Effector memory CD8-positive, alpha-beta T cell (primary cell): ENCODE results near the gene BCAS3.

ENCODE experiments used
- ATAC-seq: fragments of 150-1000 bp; cut with Tn5 transposase; replicated peaks from 2 replicates; pipeline ENCODE4 v1.10.0; 2021; ENCODE audit warnings: mild to moderate bottlenecking, moderate library complexity
- DNase-seq, 3 experiments: peaks; one replicate each; pipeline ENCODE4 v3.0.0; 2021
- H3K27ac Mint-ChIP-seq, 2 donors: one replicate each; pipeline ENCODE4 v1.8.0; 2022; ENCODE audit warnings: mild to moderate bottlenecking in 2 of 2, mixed read lengths in 2 of 2, moderate library complexity in 2 of 2
- H3K27me3 Mint-ChIP-seq, 2 donors: one replicate each; pipeline ENCODE4 v1.8.0; 2022; ENCODE audit warnings: mixed read lengths in 2 of 2
- H3K36me3 Mint-ChIP-seq: one replicate; pipeline ENCODE4 v1.8.0; 2022; ENCODE audit warnings: mild to moderate bottlenecking, moderate library complexity, mixed read lengths; ENCODE audit not compliant: insufficient read depth
- H3K4me1 Mint-ChIP-seq, 2 donors: one replicate each; pipeline ENCODE4 v1.8.0; 2022; ENCODE audit warnings: low read depth in 2 of 2, mixed read lengths in 2 of 2
- H3K4me3 Mint-ChIP-seq, 2 donors: one replicate each; pipeline ENCODE4 v1.8.0; 2022; ENCODE audit warnings: mild to moderate bottlenecking in 2 of 2, mixed read lengths in 2 of 2, moderate library complexity in 2 of 2
- H3K9me3 Mint-ChIP-seq, 2 donors: one replicate each; pipeline ENCODE4 v1.8.0; 2022; ENCODE audit warnings: mixed read lengths in 2 of 2

Gene BCAS3

DNA sequence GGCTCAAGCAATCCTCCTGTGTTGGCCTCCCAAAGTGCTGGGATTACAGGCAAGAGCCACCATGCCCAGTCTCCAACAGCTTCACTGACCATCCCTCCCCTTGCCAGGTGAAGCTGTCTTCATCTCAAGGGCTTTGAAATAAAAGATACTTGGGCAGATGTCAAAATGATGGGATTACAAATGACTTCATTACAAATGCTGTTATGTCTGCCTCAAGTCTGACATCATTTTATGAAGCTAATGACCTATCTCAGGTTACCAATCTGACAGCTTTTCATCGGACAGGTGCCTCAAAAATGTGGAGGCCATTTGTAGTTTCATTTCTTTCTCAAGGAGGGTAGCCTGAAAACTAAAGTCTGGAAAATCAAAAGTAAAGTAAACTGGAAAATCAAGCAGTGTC lies 398.3 kb downstream of the BCAS3 start:
- Mint-ChIP-seq H3K27ac (no peak overlapping the region), H3K4me1 (no peaks in the 10 kb centered on the region), H3K4me3 (no peak overlapping the region), H3K27me3 (no peaks in the 10 kb centered on the region), H3K36me3 (no peaks in the 10 kb centered on the region), H3K9me3 (no peaks in the 10 kb centered on the region)
- DNase-seq = no peak
- ATAC-seq = no peak

DNA sequence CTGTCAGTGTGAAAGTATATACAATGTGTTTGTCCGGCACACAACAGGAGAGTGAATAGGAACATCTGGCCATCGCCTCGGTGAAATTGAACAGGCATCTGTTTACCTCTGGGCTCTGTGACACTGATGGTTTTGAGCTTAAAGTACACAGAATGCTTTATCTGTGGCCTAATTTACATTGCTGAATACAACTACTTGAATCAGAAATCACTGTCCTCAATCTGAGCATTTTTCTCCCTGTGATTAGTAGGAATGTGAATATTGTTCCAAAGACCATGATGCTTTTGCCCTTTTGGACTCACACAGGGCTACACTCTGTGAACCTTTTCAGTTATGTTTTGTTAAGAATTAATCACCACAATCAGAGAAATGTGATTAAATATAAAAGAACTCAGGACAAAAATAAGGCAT lies 399.0 kb downstream of the BCAS3 start:
- DNase-seq = no peak
- no peaks in the 10 kb centered on the region for H3K9me3 Mint-ChIP-seq
- H3K27me3 Mint-ChIP-seq = no peaks in the 10 kb centered on the region
- no peak overlapping the region for H3K27ac Mint-ChIP-seq
- no peaks in the 10 kb centered on the region for H3K36me3 Mint-ChIP-seq
- H3K4me3 Mint-ChIP-seq = no peak overlapping the region
- ATAC-seq = no peak
- no peaks in the 10 kb centered on the region for H3K4me1 Mint-ChIP-seq

DNA sequence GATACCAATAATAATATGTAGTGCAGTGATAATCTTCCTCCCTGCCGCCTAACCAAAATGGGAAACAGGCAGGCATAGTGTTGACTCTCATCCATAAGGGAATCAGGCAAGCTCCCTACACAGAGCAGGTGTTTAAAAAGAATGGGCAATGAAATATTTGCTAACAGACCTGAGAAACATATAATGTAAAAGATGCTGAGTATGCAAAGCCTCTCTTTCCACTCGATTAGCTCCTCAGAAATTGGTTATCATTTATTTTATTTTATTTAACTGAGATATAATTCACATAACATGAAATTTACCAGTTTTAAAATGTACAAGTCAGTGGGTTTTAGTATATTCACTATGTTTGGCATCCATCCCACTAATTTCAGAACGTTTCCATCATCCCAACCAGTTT lies 404.3 kb downstream of the BCAS3 start:
- no peak overlapping the region for H3K27ac Mint-ChIP-seq
- ATAC-seq (no peak), DNase-seq (no peak)

DNA sequence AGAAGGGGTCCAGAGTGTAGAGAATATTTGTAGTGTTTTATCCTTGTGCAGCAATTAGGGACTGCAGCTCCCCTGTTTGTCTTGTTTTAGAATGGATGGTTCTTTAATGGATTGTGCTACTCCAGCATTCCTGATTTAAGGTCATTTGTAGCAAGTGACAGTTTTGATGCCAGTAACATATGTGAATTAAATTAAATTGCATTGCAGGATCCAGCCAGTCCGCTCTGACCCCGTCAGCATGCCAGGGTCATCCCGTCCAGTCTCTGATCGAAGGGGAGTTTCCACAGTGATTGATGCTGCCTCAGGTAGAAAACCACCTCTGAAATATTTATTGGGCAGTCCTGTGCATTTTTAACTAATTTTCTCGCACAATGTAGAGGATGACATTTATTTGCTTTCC lies 406.6 kb downstream of the BCAS3 start:
- Mint-ChIP-seq H3K27ac (no peak overlapping the region), H3K9me3 (peaks cover 0 to 1% of the 10 kb centered on the region in 2 donors), H3K4me1 (no peaks in the 10 kb centered on the region), H3K27me3 (no peaks in the 10 kb centered on the region), H3K4me3 (no peak overlapping the region), H3K36me3 (no peaks in the 10 kb centered on the region)
- DNase-seq = no peak
- ATAC-seq = no peak

More for the DNA sequence above, 404.3 kb downstream of the BCAS3 start:
- Mint-ChIP-seq H3K36me3 (no peaks in the 10 kb centered on the region), H3K27me3 (no peaks in the 10 kb centered on the region), H3K9me3 (no peaks in the 10 kb centered on the region), H3K4me1 (no peaks in the 10 kb centered on the region), H3K4me3 (no peak overlapping the region)

DNA sequence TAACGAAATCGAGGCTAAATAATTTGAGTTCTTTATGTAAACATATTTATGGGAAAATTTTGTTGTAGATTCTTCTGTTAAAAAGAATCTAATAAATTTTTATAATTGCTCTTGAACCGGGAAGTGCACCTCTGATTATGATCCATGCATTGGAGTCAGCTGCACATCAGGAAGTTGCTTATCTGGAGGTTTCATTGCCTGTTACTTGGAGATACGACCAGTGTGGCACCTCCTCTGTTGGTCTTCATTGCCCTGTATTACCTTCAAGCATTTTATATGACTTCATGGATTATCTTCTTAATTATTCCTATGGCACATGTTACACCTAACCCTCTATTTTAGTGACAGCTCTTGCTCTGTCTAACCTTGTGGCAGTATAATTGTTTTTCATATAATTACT lies 409.4 kb downstream of the BCAS3 start:
- H3K4me3 Mint-ChIP-seq = no peak overlapping the region
- H3K4me1 Mint-ChIP-seq = no peaks in the 10 kb centered on the region
- no peaks in the 10 kb centered on the region for H3K36me3 Mint-ChIP-seq
- no peak for DNase-seq
- ATAC-seq = no peak
- H3K27me3 Mint-ChIP-seq = no peaks in the 10 kb centered on the region
- H3K27ac Mint-ChIP-seq = no peak overlapping the region
- peaks cover 0 to 1% of the 10 kb centered on the region in 2 donors for H3K9me3 Mint-ChIP-seq

DNA sequence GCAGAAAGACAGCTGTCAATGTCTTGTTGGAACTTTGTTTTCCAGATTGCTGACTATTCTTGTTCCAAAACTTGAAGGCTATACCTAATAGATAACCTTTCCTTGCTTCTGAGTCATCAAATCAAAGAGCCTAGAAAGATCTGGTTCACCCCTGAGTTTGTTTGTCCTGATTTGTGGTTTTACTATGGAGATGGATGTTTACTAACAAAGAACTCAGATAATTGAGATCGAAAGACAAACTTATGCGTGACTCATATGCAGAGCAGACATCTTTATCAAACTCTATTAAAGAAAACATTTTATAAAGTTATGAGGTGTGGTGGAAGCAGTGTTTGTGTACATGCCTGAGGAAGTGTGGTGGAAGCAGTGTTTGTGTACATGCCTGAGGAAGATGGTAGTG lies 410.9 kb downstream of the BCAS3 start:
- Mint-ChIP-seq H3K4me3 (no peak overlapping the region), H3K36me3 (no peaks in the 10 kb centered on the region), H3K27ac (no peak overlapping the region), H3K4me1 (no peaks in the 10 kb centered on the region), H3K9me3 (peaks cover 5% of the 10 kb centered on the region in 2 donors), H3K27me3 (no peaks in the 10 kb centered on the region)
- ATAC-seq = no peak
- DNase-seq = no peak

DNA sequence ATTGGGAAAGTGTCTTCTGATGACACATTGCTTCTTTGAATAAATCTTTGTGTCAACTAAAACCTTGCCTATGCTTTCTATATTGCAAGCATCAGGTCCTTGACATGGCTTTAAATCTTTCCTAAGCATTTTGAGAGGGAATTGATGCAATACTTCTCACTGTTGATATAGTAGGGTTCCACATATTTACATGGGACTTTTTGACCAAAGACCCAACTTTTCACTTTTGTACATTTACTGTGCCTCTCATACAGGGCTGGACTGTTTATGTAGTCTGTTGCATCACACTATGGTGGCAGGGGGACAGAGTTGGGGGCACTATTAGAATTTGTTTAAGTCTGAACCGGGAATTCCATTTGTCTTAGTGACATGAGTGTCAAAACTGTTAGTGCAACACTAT lies 413.4 kb downstream of the BCAS3 start:
- ATAC-seq (no peak), DNase-seq (no peak)
- Mint-ChIP-seq H3K4me1 (no peaks in the 10 kb centered on the region), H3K36me3 (no peaks in the 10 kb centered on the region), H3K27me3 (no peaks in the 10 kb centered on the region), H3K27ac (no peak overlapping the region), H3K4me3 (no peak overlapping the region), H3K9me3 (peaks cover 5% of the 10 kb centered on the region in 2 donors)

DNA sequence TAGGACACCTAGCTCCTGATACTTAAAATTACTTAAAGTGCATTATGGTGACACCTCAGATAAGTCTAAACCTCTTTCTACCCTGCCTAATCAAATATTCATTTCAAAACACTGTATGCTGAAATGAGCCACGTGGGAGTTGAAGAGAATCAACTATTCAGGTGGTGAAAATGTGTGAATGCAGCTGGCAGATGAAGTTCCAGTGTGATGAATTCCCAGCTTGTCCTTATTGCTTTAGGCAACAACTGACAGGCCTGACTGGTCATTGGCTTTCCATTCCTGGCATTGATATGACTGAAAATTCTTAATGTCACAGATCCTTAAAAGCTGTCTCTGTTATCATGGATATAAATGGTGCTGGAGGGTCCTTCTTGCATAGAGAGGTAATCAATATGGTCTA lies 420.1 kb downstream of the BCAS3 start:
- Mint-ChIP-seq H3K27ac (no peak overlapping the region), H3K4me1 (no peaks in the 10 kb centered on the region), H3K27me3 (no peaks in the 10 kb centered on the region), H3K36me3 (no peaks in the 10 kb centered on the region), H3K4me3 (no peak overlapping the region), H3K9me3 (no peaks in the 10 kb centered on the region)
- ATAC-seq = no peak
- no peak for DNase-seq

DNA sequence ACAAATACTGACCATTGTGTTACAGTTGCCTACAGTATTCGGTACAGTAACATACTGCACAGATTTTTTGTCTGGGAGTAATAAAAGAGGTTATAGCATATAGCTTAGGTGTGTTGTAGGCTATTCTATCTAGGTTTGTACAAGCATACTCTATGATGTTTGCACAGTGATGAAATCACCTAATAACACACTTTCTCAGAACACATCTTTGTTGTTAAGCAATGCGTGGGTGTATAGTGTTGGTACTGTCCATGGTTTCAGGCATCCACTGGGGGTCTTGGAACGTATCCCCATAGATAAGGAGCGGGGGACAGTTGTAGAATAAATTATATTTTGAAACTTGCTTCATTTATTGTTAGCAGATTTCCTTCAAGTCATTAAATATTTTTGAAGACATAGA lies 428.7 kb downstream of the BCAS3 start:
- no peak overlapping the region for H3K4me3 Mint-ChIP-seq
- H3K27me3 Mint-ChIP-seq = no peaks in the 10 kb centered on the region
- DNase-seq = no peak

DNA sequence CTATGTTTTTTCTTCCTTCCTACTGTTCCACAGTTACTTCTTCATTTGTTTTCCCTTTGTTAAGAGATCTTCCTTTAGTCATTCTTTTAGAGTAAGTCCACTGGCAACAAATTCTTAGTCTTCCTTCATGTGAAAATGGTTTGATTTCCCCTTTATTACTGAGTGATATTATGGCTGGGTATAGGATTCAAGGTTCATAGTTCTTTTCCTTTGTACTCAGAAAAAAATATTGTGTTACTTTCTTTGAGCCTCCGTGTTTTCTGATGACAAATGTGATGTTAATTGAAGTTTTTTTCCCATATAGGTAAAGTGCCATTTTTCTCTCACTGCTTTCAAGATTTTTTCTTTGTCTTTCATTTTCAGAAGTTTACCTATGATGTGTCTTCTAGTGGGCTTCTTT lies 438.9 kb downstream of the BCAS3 start:
- DNase-seq (no peak), ATAC-seq (no peak)
- no peaks in the 10 kb centered on the region for H3K27me3 Mint-ChIP-seq
- no peak overlapping the region for H3K27ac Mint-ChIP-seq
- no peak overlapping the region for H3K4me3 Mint-ChIP-seq
- peaks cover 0 to 3% of the 10 kb centered on the region in 2 donors for H3K4me1 Mint-ChIP-seq
- H3K36me3 Mint-ChIP-seq = no peaks in the 10 kb centered on the region
- peaks cover 6 to 9% of the 10 kb centered on the region in 2 donors for H3K9me3 Mint-ChIP-seq

More for the DNA sequence above, 428.7 kb downstream of the BCAS3 start:
- no peaks in the 10 kb centered on the region for H3K9me3 Mint-ChIP-seq
- H3K36me3 Mint-ChIP-seq = peaks cover 2% of the 10 kb centered on the region
- no peak for ATAC-seq
- no peaks in the 10 kb centered on the region for H3K4me1 Mint-ChIP-seq
- H3K27ac Mint-ChIP-seq = peak overlapping the region in 1 of 2 donors; percentile 75

DNA sequence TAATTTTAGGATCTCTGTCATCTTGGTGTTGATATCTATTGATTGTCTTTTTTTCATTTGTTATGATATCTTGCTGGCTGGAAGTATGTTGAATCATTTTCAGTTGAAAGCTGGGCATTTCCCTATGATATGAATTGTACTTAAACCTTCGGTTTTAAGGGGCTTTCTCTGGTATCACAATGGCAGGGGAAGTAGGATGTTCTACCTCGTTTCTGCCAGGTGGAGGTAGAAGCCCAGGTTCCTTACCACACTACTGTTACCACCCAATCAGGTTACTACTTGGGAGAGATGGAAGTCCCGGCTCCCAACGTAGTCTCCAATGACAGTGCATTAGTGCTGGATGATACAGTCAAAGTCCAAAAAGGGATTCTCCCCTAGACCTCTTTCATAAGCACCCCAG lies 440.3 kb downstream of the BCAS3 start:
- ATAC-seq = no peak
- H3K27me3 Mint-ChIP-seq = no peaks in the 10 kb centered on the region
- peaks cover 6 to 9% of the 10 kb centered on the region in 2 donors for H3K9me3 Mint-ChIP-seq
- H3K27ac Mint-ChIP-seq = no peak overlapping the region
- no peaks in the 10 kb centered on the region for H3K36me3 Mint-ChIP-seq
- peaks cover 0 to 3% of the 10 kb centered on the region in 2 donors for H3K4me1 Mint-ChIP-seq
- no peak overlapping the region for H3K4me3 Mint-ChIP-seq
- DNase-seq = no peak

DNA sequence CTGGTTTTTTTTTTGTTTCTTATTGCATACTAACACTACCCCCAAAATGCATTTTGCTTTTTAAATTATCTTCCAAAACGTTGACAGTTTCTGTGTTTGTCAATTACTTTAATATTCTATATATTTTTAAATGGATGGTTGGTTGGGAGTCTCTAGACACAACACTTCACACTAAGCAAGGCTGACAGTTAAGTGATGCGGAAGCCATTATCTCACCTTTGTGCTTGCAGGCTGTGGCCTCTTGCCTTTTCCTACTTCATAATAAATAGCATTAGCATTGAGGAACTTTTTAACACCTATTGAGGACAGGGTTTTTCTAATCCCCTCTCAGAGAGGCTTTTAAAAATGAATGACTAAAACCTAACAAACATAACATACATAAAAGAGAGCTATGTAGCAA lies 441.2 kb downstream of the BCAS3 start:
- Mint-ChIP-seq H3K4me1 (peaks cover 0 to 3% of the 10 kb centered on the region in 2 donors), H3K27ac (peak overlapping the region in 1 of 2 donors; percentile 8), H3K9me3 (peaks cover 6 to 9% of the 10 kb centered on the region in 2 donors), H3K27me3 (no peaks in the 10 kb centered on the region), H3K4me3 (no peak overlapping the region), H3K36me3 (no peaks in the 10 kb centered on the region)
- no peak for DNase-seq
- ATAC-seq = no peak

DNA sequence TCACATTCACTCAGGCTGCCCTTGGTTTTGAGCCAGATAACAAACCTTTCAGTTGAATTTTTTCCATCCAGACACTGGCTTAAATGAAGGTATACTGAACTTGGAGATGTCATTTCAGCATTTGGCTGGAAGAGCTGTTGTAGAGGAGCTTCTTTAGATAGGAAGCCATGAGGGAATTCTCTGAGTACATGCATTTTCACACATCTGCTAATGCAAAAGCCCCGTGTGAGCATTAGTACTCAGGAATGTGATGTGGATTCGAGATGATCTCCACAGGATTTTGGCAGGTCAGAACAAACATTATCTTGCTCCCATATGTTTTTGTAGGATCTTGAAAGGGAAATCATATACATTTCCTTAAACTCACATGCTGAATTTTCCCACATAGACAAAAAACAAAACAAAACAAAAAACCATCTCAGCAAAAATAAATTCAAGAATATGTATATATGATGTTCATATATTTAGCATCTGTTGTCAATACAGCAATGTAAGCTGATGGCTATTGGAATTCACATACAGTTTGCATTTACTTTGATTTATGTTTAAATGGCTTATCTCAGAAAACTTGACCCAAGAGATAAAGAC lies 444.8 kb downstream of the BCAS3 start:
- H3K4me1 Mint-ChIP-seq = peaks cover 0 to 3% of the 10 kb centered on the region in 2 donors
- H3K9me3 Mint-ChIP-seq = no peaks in the 10 kb centered on the region
- no peaks in the 10 kb centered on the region for H3K27me3 Mint-ChIP-seq
- no peaks in the 10 kb centered on the region for H3K36me3 Mint-ChIP-seq
- ATAC-seq = no peak
- no peak for DNase-seq
- no peak overlapping the region for H3K27ac Mint-ChIP-seq
- no peak overlapping the region for H3K4me3 Mint-ChIP-seq

DNA sequence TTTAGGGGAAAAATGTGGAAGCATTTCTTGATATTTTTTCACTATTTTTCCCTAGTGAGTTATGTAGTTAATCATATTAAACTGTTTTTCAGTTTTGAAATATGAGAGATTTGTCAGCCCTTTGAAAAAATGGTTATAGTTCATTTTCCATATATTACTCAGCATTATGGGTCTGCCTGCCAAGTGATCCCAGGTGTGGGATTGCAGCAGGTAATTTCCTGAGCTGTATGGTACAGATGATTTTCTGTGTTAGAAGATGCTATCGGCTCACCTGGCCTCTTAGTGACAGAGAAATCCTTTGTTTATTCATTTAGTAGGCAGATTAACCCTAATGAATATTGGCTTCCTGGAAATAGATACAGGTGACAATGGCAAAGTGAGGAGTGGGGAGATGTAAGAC lies 446.9 kb downstream of the BCAS3 start:
- Mint-ChIP-seq H3K36me3 (no peaks in the 10 kb centered on the region), H3K9me3 (no peaks in the 10 kb centered on the region), H3K4me3 (no peak overlapping the region), H3K27ac (no peak overlapping the region), H3K4me1 (no peaks in the 10 kb centered on the region), H3K27me3 (no peaks in the 10 kb centered on the region)
- ATAC-seq = no peak
- DNase-seq = no peak
